HUES64 (cell line): ENCODE results near the gene ZNF428.

ENCODE experiments used
- H3K27ac ChIP-seq: 2 replicates; pipeline ENCODE4 v1.7.0; 2013; ENCODE audit warnings: low read depth, low read length, inconsistent platforms
- H3K27me3 ChIP-seq: 2 replicates; pipeline ENCODE4 v1.6.1; 2013; ENCODE audit warnings: mild to moderate bottlenecking, low read length; ENCODE audit not compliant: insufficient read depth
- H3K36me3 ChIP-seq: 2 replicates; pipeline ENCODE4 v1.6.1; 2013; ENCODE audit warnings: mild to moderate bottlenecking, low read length; ENCODE audit not compliant: insufficient read depth
- H3K4me1 ChIP-seq: 2 replicates; pipeline ENCODE4 v1.6.1; 2013; ENCODE audit warnings: mild to moderate bottlenecking, low read length, moderate library complexity; ENCODE audit not compliant: insufficient read depth
- H3K4me3 ChIP-seq: 2 replicates; pipeline ENCODE4 v1.5.1; 2013; ENCODE audit warnings: mild to moderate bottlenecking, low read length, moderate library complexity
- H3K9ac ChIP-seq: 2 replicates; pipeline ENCODE4 v1.6.1; 2013; ENCODE audit warnings: mild to moderate bottlenecking, low read depth, low read length
- H3K9me3 ChIP-seq: 2 replicates; pipeline ENCODE4 v1.6.1; 2013; ENCODE audit warnings: low read depth, low read length; ENCODE audit not compliant: insufficient read depth
- WGBS: fragments of 150-250, 120-280 bp; methylation state at CpG from one replicate; pipeline ENCODE4 v1.1.7; 2013; ENCODE audit warnings: missing lambda C conversion rate; 5-methylcytosine and 5-hydroxymethylcytosine counted together

Gene ZNF428

DNA sequence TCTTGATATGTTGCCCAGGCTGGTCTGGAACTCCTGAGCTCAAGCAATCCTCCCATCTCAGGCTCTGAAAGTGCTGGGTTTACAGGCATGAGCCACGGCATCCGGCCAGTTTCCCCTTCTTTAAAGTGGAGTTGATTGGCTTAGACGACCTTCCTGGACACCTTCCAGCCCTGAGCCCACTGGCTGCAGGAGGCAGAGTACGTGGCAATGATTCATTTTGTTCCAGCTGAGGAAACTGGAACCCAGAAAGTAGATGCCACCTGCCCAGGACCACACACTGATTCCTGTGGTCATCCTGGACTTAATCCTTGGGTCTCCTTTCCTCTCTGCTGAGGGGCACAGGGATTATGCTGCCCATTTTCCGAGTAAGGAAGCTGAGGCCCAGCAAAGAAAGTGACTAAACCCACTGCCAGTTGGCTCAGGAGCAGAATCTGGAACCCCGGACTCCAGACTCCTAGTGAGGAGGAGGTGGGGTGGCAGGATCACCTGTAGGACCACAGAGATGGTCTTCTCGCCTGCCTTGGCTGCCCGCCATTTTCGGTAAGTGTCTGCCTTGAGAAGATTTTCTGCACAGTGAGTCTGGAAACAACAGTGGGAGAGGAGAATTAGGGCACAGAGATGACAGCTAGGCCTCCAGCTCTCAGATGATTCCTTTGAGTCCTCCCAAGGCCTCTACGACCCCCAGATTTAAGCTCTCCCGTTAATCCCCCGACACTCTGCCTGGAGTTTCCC is 44.8 kb downstream of the ZNF428 start:
- peaks cover 23% of the 10 kb centered on the region; the same call in 1 of the 2 replicates for H3K36me3 ChIP-seq
- H3K27ac ChIP-seq: peak overlapping the region; percentile 72
- H3K4me1 ChIP-seq: peaks cover 10% of the 10 kb centered on the region; the same call in 1 of the 2 replicates
- peak overlapping the region; percentile 90 for H3K4me3 ChIP-seq
- peak overlapping the region; percentile 87 for H3K9ac ChIP-seq
- H3K27me3 ChIP-seq: no peaks in the 10 kb centered on the region
- H3K9me3 ChIP-seq: no peaks in the 10 kb centered on the region
- WGBS: 64% methylated on average over 12 of the region's 12 CpGs

DNA sequence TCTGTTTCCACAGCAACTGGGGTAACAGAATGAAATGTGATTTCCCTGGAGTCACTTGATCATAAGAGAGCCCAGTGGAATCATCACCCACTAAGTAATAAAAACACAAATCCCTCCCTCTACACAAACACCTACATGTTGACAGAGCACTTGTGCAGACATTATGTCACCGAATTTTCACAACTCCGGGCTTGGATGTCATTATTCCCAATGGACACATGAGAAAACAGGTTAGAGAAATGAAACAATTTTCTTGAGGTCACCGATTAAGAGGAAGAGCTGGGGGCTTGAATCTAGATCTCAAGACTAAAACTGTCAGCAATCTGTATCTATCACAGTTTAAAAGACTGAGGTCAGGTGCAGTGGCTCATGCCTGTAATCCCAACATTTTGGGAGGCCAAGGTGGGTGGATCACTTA is 47.2 kb downstream of the ZNF428 start:
- Histone ChIP-seq H3K27ac (no peak overlapping the region), H3K4me1 (peaks cover 10% of the 10 kb centered on the region; the same call in 1 of the 2 replicates), H3K4me3 (no peak overlapping the region), H3K27me3 (no peaks in the 10 kb centered on the region), H3K9ac (no peak overlapping the region), H3K9me3 (no peaks in the 10 kb centered on the region), H3K36me3 (peaks cover 23% of the 10 kb centered on the region; the same call in 1 of the 2 replicates)
- 96% methylated on average over 3 of the region's 3 CpGs for WGBS

DNA sequence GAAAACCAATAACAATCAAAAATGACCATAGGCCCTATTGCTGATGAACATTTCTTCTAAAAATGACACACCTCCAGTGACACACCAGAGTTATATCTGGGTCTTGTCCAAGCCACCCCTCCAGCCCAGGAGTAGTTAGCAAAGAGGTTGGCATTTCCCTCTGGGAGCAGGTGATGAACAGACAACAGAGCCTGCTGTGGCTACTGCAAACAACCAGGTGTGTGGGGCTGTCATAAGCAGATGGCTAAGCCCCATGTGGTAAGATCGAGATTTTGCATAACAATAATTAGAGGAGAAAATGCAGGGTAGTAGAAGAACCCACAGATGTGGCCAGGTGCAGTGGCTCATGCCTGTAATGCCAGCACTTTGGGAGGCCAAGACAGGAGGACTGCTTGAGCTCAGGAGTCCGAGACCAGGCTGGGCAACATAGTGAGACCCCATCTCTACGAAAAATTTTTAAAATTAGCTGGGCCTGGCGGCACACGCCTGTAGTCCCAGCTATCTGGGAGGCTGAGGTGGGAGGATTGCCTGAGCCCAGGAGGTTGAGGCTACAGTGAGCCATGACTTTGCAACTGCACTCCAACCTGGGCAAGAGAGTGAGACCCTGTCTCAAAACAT is 49.1 kb downstream of the ZNF428 start:
- Histone ChIP-seq H3K27ac (no peak overlapping the region), H3K9ac (no peak overlapping the region)
- 95% methylated on average over 5 of the region's 5 CpGs for WGBS

DNA sequence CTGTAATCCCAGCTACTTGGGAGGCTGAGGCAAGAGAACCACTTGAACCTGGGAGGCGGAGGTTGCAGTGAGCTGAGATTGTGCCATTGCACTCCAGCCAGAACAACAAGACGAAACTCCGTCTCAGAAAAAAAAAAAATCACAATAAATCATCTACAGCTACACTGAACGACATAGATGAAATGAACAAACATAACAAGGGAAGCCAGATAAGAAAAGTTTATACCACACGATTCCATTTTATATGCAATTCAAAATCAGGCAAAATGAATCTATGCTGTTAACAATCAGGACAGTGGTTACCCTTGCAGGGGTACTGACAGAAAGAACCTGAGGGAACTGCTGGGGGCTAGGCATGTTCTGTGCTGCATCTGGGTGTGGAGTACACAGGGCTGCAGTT is 49.8 kb downstream of the ZNF428 start:
- no peak overlapping the region for H3K9ac ChIP-seq
- H3K27ac ChIP-seq: no peak overlapping the region
- H3K36me3 ChIP-seq: peaks cover 23% of the 10 kb centered on the region; the same call in 1 of the 2 replicates
- no peaks in the 10 kb centered on the region for H3K27me3 ChIP-seq
- WGBS: 97% methylated on average over 5 of the region's 5 CpGs
- H3K4me3 ChIP-seq: no peak overlapping the region
- 0 out of 2 replicates have a peak, but pooled peaks cover 3% of the 10 kb centered on the region for H3K4me1 ChIP-seq
- H3K9me3 ChIP-seq: no peaks in the 10 kb centered on the region

More for the DNA sequence above, 49.1 kb downstream of the ZNF428 start:
- H3K27me3 ChIP-seq: no peaks in the 10 kb centered on the region
- H3K4me1 ChIP-seq: 0 out of 2 replicates have a peak, but pooled peaks cover 4% of the 10 kb centered on the region
- no peaks in the 10 kb centered on the region for H3K9me3 ChIP-seq
- no peak overlapping the region for H3K4me3 ChIP-seq
- peaks cover 23% of the 10 kb centered on the region; the same call in 1 of the 2 replicates for H3K36me3 ChIP-seq

DNA sequence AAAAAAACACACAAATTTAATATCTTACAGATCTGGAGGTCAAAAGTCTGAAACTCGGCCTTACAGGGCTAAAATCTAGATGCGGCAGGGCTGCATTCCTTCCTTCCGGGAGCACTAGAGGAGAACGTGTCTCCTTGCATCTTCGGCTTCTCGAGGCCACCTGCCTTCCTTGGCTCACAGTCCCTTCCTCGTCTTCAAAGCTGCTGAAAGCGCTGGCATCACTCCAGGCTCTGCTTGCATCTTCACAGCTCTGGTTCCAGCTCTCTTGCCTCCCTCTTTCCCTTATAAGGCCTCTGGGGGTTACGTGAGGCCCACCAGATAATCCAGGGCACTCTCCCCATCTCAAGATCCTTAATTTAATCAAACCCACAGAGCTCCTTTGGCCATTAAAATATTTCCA is 54.6 kb downstream of the ZNF428 start:
- no peaks in the 10 kb centered on the region for H3K4me1 ChIP-seq
- H3K9ac ChIP-seq: no peak overlapping the region
- peaks cover 16% of the 10 kb centered on the region; the same call in 1 of the 2 replicates for H3K36me3 ChIP-seq
- H3K27me3 ChIP-seq: no peaks in the 10 kb centered on the region
- H3K9me3 ChIP-seq: no peaks in the 10 kb centered on the region
- no peak overlapping the region for H3K27ac ChIP-seq
- no peak overlapping the region for H3K4me3 ChIP-seq
- WGBS: 94% methylated on average over 9 of the region's 9 CpGs

DNA sequence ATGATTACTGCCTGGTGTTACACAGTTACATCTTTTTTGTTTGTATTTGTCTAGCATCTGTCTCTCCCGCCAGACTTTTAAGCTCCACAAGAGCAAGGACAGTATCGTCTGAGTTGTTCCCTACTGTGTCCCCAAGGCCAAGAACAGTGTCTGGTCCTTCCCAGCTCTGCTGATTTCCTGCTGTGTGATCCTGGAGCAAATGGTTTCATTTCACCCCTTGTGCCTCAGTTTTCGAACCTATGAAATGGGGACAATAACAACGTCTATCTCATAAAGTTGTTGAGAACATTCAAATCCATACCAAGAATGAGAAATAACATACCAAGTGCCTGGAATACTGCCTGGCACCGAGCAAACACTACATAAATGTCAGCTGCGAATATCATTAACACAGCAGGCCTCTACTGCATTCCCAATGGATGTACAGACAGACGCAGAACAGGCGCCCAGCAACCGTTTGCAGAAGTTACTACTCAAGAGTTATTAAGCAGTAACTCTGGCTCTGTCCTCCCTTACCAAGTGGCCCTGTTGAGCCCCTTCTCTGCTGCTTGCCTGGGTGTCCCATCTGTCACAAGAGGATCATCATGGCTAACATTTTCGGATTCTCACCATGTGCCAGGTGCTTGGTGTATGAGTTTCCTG is 55.5 kb downstream of the ZNF428 start:
- Histone ChIP-seq H3K9ac (no peak overlapping the region), H3K4me3 (no peak overlapping the region), H3K36me3 (peaks cover 20% of the 10 kb centered on the region; the same call in 1 of the 2 replicates), H3K9me3 (no peaks in the 10 kb centered on the region), H3K4me1 (no peaks in the 10 kb centered on the region), H3K27me3 (no peaks in the 10 kb centered on the region), H3K27ac (no peak overlapping the region)
- WGBS: 84% methylated on average over 10 of the region's 10 CpGs

DNA sequence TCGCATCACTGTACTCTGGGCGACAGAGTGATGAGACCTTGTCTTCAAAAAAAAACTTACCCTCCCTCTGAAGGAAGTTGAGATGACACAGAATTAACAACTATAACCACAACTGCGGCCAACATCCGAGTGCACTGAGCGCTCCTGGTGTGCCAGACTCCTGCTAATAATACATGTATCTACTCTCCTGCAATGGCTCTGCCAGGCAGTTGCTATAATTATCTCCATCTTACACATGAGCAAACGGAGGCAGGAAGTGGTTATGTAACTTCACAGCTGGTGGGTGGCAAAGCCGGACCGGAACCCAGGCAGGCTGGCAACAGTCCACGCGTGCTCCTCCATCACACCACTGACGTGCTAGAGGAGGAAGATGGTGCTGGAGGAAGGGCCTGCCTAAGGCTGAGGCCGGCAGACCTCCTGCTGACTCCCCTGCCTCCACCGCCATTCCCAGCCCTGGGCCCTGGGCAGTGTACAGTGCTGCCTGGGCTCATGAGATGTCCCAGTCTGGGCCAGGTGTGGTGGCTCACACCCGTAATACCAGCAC is 56.7 kb downstream of the ZNF428 start:
- H3K4me3 ChIP-seq: no peak overlapping the region
- 96% methylated on average over 14 of the region's 14 CpGs for WGBS
- H3K27me3 ChIP-seq: no peaks in the 10 kb centered on the region
- peaks cover 27% of the 10 kb centered on the region; the same call in 1 of the 2 replicates for H3K36me3 ChIP-seq
- H3K9ac ChIP-seq: no peak overlapping the region
- no peaks in the 10 kb centered on the region for H3K9me3 ChIP-seq
- H3K4me1 ChIP-seq: no peaks in the 10 kb centered on the region
- H3K27ac ChIP-seq: no peak overlapping the region

DNA sequence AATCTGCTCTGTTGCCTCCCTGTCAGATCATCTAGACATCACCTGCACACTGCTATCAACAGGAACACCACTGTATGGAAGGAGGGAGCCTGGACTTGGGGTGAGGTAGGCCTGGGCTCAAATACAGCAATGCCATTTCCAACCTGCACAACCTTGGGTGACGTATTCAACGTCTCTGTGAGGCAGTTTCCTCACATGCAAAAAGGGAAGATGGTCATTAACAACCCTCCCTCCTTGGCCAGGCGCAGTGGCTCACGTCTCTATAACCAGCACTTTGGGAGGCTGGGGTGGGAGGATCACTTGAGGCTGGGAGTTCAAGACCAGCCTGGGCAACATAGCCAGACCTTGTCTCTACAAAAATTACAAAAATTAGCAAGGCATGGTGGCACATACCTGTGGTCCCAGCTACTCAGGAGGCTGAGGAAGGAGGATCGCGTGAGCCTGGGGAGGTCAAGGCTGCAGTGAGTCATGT is 57.2 kb downstream of the ZNF428 start:
- Histone ChIP-seq H3K9ac (no peak overlapping the region), H3K4me1 (no peaks in the 10 kb centered on the region), H3K27ac (no peak overlapping the region), H3K27me3 (no peaks in the 10 kb centered on the region), H3K9me3 (no peaks in the 10 kb centered on the region), H3K4me3 (no peak overlapping the region), H3K36me3 (peaks cover 28% of the 10 kb centered on the region; the same call in 1 of the 2 replicates)
- WGBS: 97% methylated on average over 6 of the region's 6 CpGs

DNA sequence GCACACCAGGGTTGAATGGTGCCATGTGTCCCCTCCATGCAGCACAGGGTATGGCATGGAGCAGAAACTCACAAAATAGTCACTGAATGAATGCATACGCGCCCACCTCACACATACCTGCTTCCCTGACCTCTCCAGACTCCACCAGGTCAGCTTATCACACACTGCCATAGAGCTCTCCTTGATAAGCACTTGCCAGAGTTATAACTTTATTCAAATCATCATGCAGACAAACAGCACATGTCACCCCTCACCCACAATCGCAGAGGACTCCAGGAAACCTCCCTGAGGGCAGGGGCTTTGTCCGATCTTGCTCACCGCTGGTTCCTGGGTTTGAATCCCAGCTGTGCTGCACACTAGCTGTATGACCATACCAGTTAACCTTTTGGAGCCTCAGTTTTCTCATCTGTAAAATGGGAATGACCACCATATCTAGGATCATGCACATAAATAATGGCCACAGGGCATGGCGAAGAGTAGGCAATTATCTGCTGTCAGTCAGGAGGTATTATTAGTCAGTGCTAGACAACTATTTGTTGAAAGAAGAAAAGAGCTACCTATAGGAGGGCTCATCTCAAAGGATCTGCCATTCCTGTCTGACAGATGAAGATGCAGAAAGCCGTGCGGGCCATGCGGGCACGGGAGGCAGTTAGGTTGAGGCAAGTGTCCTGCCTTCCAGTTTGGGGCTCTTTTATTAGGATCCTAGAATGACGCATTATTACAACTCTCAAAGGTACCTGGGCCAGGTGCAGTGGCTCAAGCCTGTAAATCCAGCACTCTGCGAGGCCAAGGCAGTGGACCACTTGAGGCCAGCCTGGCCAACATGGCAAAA is 58.1 kb downstream of the ZNF428 start:
- Histone ChIP-seq H3K27ac (no peak overlapping the region), H3K9ac (no peak overlapping the region), H3K27me3 (no peaks in the 10 kb centered on the region), H3K4me1 (no peaks in the 10 kb centered on the region), H3K4me3 (no peak overlapping the region), H3K9me3 (no peaks in the 10 kb centered on the region), H3K36me3 (peaks cover 28% of the 10 kb centered on the region; the same call in 1 of the 2 replicates)
- 95% methylated on average over 12 of the region's 12 CpGs for WGBS

DNA sequence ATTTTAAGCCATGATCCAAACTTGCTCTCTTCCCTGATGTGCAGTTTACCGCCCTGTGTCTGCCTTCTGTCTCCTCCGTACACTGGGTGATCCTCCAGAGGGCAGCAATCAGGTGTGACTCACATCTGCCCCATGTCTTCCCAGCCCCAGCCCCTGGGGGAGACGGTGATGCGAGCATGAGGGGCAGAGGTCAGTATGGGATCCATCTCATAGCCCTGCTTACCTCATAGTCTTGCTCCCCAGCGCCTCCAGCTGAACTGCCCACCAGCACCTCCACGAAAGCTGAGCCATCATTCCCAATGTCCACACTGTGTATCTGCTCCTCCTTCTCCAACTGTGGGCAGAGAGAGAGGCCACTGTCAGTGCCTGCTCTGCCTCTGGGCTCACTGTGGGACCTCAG is 58.7 kb downstream of the ZNF428 start:
- WGBS: 89% methylated on average over 6 of the region's 6 CpGs
- Histone ChIP-seq H3K27ac (no peak overlapping the region), H3K36me3 (peaks cover 31% of the 10 kb centered on the region; the same call in 1 of the 2 replicates), H3K4me1 (no peaks in the 10 kb centered on the region), H3K4me3 (no peak overlapping the region), H3K9me3 (no peaks in the 10 kb centered on the region), H3K27me3 (no peaks in the 10 kb centered on the region), H3K9ac (no peak overlapping the region)
